Endothelial cell of umbilical vein (primary cell): ENCODE data around the gene CRISP3. TPM values are rescaled to one million over a fixed set of nuclear protein-coding genes. Genes with fewer than 3 reads are reported as not detected.

Experiments
- BruUV-seq: library from RNA; stranded (reverse); fragments of 400-500 nt; replicated peaks from 2 replicates; lab custom pipeline; 2021; lab: Mats Ljungman, UMichigan
- CTCF ChIA-PET: fragments of 300-600, 350-600 bp; sonication (Branson Sonifier 250); formaldehyde crosslinking; loops from one replicate; lab custom pipeline; 2021; ENCODE audit warnings: antibody characterized with exemption, inconsistent platforms; lab: Charles Lee
- POLR2A ChIA-PET: fragments of 300-600, 350-600 bp; sonication (Branson Sonifier 250); formaldehyde crosslinking; loops from one replicate; lab custom pipeline; 2021; ENCODE audit warnings: antibody characterized with exemption, inconsistent platforms; lab: Charles Lee
- DNase-seq: peaks from one replicate; pipeline ENCODE4 v3.0.0-alpha.2; 2011; ENCODE audit warnings: low read depth, low spot score
- FAIRE-seq: peaks from 2 replicates; lab custom pipeline; 2011; peaks lifted over from hg19 to GRCh38; lab: Jason Lieb, UNC
- H2AFZ ChIP-seq: 2 replicates; pipeline ENCODE4 v1.6.0; 2012; ENCODE audit warnings: low read depth, low read length, control low read depth, inconsistent platforms
- H3K27ac ChIP-seq: 2 replicates; pipeline ENCODE4 v1.5.1; 2011; ENCODE audit warnings: low read depth, mild to moderate bottlenecking, control low read depth, low read length, moderate library complexity; ENCODE audit not compliant: insufficient read depth
- H3K27me3 ChIP-seq, 2 experiments: 2 replicates each; pipeline versions ENCODE4 v1.6.0 to v1.6.1; 2011; ENCODE audit warnings: low read length in 2 of 2, mixed read lengths in 1 of 2; ENCODE audit not compliant: control insufficient read depth in 2 of 2, insufficient read depth in 2 of 2
- H3K36me3 ChIP-seq, 2 experiments: 2 replicates in 1 of 2; 3 replicates in 1 of 2; pipeline ENCODE4 v1.5.1; 2011; ENCODE audit warnings: low read length in 2 of 2, mild to moderate bottlenecking in 1 of 2, moderate library complexity in 1 of 2; ENCODE audit not compliant: control insufficient read depth in 2 of 2, insufficient read depth in 2 of 2; ENCODE audit errors: extremely low read depth in 1 of 2
- H3K4me1 ChIP-seq: 3 replicates; pipeline ENCODE4 v1.5.1; 2011; ENCODE audit warnings: mild to moderate bottlenecking, low read length; ENCODE audit not compliant: control insufficient read depth, insufficient read depth; ENCODE audit errors: extremely low read depth
- H3K4me2 ChIP-seq: 2 replicates; pipeline ENCODE4 v1.6.1; 2011; ENCODE audit warnings: low read length, control low read depth, mixed read lengths; ENCODE audit not compliant: insufficient read depth
- H3K4me3 ChIP-seq, 3 experiments: fragments of 200-600 bp in 1 of 3; sonication (generic), shearing (Covaris generic) in 1 of 3; replicated peaks in 1 of 3; 2 replicates each; pipeline ENCODE4 v1.5.1; 2011 to 2016; ENCODE audit warnings: control low read depth in 3 of 3, low read length in 3 of 3, mild to moderate bottlenecking in 2 of 3, inconsistent platforms in 1 of 3, low read depth in 1 of 3, moderate library complexity in 1 of 3; ENCODE audit not compliant: insufficient read depth in 1 of 3
- H3K79me2 ChIP-seq: 2 replicates; pipeline ENCODE4 v1.6.0; 2012; ENCODE audit warnings: low read length, inconsistent platforms; ENCODE audit not compliant: control insufficient read depth, insufficient read depth
- H3K9ac ChIP-seq: replicated peaks from 2 replicates; pipeline ENCODE3; 2011; ENCODE audit warnings: low read length, control low read depth; ENCODE audit not compliant: insufficient read depth; ENCODE audit errors: extremely low read depth
- H3K9me1 ChIP-seq: replicated peaks from 3 replicates; pipeline ENCODE4 v1.6.0; 2011; ENCODE audit warnings: mild to moderate bottlenecking, low read length; ENCODE audit not compliant: control insufficient read depth, insufficient read depth; ENCODE audit errors: extremely low read depth
- H3K9me3 ChIP-seq: replicated peaks from 2 replicates; pipeline ENCODE4 v1.5.1; 2012; ENCODE audit warnings: low read length, inconsistent platforms; ENCODE audit not compliant: control insufficient read depth, insufficient read depth
- H4K20me1 ChIP-seq: replicated peaks from 2 replicates; pipeline ENCODE3; 2011; ENCODE audit warnings: mild to moderate bottlenecking, low read length; ENCODE audit not compliant: control insufficient read depth, insufficient read depth; ENCODE audit errors: extremely low read depth
- CTCF ChIP-seq, 2 donors: IDR thresholded peaks; 1 replicate in 1 of 2; 2 replicates in 1 of 2; pipeline ENCODE4 v1.5.1; 2011; ENCODE audit warnings: low read length in 2 of 2, mild to moderate bottlenecking in 2 of 2, moderate library complexity in 2 of 2, control low read depth in 1 of 2, inconsistent platforms in 1 of 2, low read depth in 1 of 2; ENCODE audit not compliant: insufficient read depth in 1 of 2; ENCODE audit errors: extremely low read depth in 1 of 2
- EZH2 ChIP-seq: IDR thresholded peaks from 2 replicates; pipeline ENCODE4 v1.6.1; 2012; ENCODE audit warnings: borderline replicate concordance, low read depth, mild to moderate bottlenecking, moderate library complexity, low read length, inconsistent platforms; ENCODE audit not compliant: severe bottlenecking
- FOS ChIP-seq: IDR thresholded peaks from 2 replicates; pipeline ENCODE4 v1.6.1; 2011; ENCODE audit warnings: mild to moderate bottlenecking, low read length, moderate library complexity, borderline replicate concordance; ENCODE audit not compliant: insufficient read depth
- GATA2 ChIP-seq: IDR thresholded peaks from 2 replicates; pipeline ENCODE4 v1.7.0; 2011; ENCODE audit warnings: low read depth, mild to moderate bottlenecking, moderate library complexity, mixed read lengths, low read length; ENCODE audit not compliant: insufficient read length, insufficient read depth
- JUN ChIP-seq: IDR thresholded peaks from 2 replicates; pipeline ENCODE4 v1.6.1; 2011; ENCODE audit warnings: borderline replicate concordance, low read depth; ENCODE audit not compliant: insufficient read length, insufficient read depth
- MYC ChIP-seq: IDR thresholded peaks from one replicate; pipeline ENCODE4 v1.6.1; 2011; ENCODE audit warnings: mild to moderate bottlenecking, low read depth, low read length
- POLR2A ChIP-seq: IDR thresholded peaks from 2 replicates; pipeline ENCODE4 v1.6.1; 2012; ENCODE audit warnings: low read depth, mild to moderate bottlenecking, control low read depth, low read length
- POLR2AphosphoS5 ChIP-seq: IDR thresholded peaks from 2 replicates; pipeline ENCODE4 v1.6.1; 2012; ENCODE audit warnings: low read depth, mild to moderate bottlenecking, control low read depth, low read length, moderate library complexity; ENCODE audit not compliant: insufficient read depth
- dilution Hi-C: fragments of 300-500 bp; cut with MboI; formaldehyde crosslinking; loops from one replicate; pipeline ENCODE4 v1.15.0; 2019; ENCODE audit warnings: low sequenced_read_pairs; ENCODE audit not compliant: extremely low pct_ligation_motif_present
- intact Hi-C: fragments of 100-400 bp; cut with micrococcal nuclease; formaldehyde crosslinking; loops from one replicate; pipeline ENCODE4 v1.10.0; 2022
- polyA plus RNA-seq, 4 experiments: library from polyadenylated mRNA; depleted of rRNA in 3 of 4; stranded (reverse) in 3 of 4; unstranded in 1 of 4; fragments of >200 nt; gene quantifications; 2 replicates each; pipeline versions ENCODE4 v1.2.1 to v1.2.3, GENCODE V29; 2011 to 2012; ENCODE audit warnings: missing spikeins in 1 of 4
- total RNA-seq: library from RNA; stranded (reverse); gene quantifications from 2 replicates; pipeline ENCODE4 v1.2.3, GENCODE V29; 2021
- TF ChIP-seq, protein P1 (sequence below): IDR thresholded peaks from 2 replicates; pipeline ENCODE4 v1.6.1; 2011; ENCODE audit not compliant: insufficient read depth, insufficient read length

Gene CRISP3
- total and polyA plus RNA-seq, 2 donors (not counting 3 experiments of a cell fraction or from before 2014, with no cell fraction given) = not detected

DNA sequence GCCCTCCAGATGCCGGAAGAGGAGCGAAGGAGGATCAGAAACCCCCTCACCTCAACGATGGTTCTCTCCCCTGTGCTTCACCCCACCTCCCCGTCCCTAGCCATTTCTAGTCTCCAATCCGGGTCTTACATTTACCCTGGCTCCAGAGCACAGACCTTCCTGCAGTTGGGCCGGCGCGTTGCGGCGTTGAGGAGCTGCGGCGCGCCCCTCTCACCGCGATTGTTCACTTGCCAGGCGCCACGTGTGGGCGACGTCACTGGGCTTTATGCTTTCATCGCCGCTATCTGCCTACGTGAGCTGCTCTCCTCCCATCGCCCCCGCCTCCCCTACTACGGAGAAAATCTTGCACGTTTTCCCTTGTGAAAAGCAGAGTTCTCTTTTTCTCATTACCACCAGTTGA lies 30.8 kb downstream of the CRISP3 start, which contains the start of gene CRISP2:
Gene CRISP2 (minus strand): TSS at position 198 of the 400 bp plus-strand sequence. CDS start 4,347 bp downstream, outside the sequence.
- no peaks in the 10 kb centered on the region for H3K9me3 ChIP-seq
- H3K79me2 ChIP-seq = no peaks in the 10 kb centered on the region
- intact Hi-C loops = no loop called here
- DNase-seq = no peak
- no peak within 1 kb of the TSS for H3K4me2 ChIP-seq
- dilution Hi-C loops = no loop called here
- FAIRE-seq = no peak
- no peaks in the 10 kb centered on the region for H3K9me1 ChIP-seq
- H3K4me3 ChIP-seq = no peak within 1 kb of the TSS
- no peaks in the 10 kb centered on the region for H3K4me1 ChIP-seq
- H3K27me3 ChIP-seq = no peaks in the 10 kb centered on the region
- BruUV-seq = no TSS peak
- H4K20me1 ChIP-seq = no peaks in the 10 kb centered on the region
- ChIA-PET POLR2A (no interaction called here), CTCF (no interaction called here)
- no peak within 1 kb of the TSS for H3K27ac ChIP-seq
- H3K36me3 ChIP-seq = no peaks in the 10 kb centered on the region
- TF ChIP-seq EZH2 = no peak
- TF ChIP-seq CTCF (IDR thresholded peaks at IDR 0.05; ENCODE audit: extremely low read depth in 1 of 2, insufficient read depth in 1 of 2, low read depth in 1 of 2, low read length in 2 of 2) = no peak
- H2AFZ ChIP-seq = no peak within 1 kb of the TSS
- H3K9ac ChIP-seq = no peak within 1 kb of the TSS

DNA sequence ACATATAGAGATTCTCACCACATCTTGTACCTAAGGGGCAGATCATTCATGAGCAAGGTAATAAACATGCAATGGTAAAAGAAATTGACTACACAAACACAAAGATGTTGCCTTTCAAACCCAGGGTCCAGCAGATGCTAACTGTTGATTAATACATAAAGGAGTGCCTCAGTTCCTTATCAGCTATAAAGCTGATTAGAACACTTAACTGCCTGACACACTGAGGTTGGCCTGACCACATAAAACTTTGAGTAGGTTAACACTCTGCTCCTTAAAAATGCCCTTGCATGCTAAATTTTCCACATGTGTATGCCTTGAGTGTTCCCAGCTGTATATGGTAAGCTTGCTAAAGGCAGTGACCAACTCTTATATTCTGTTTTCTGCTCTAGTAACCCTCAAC lies 45.7 kb downstream of the CRISP3 start:
- no peak for TF ChIP-seq POLR2A
- no peak for TF ChIP-seq CTCF (IDR thresholded peaks at IDR 0.05; ENCODE audit: extremely low read depth in 1 of 2, insufficient read depth in 1 of 2, low read depth in 1 of 2, low read length in 2 of 2)
- TF ChIP-seq JUN = no peak
- TF ChIP-seq GATA2 = no peak
- no peak for TF ChIP-seq POLR2AphosphoS5
- TF ChIP-seq, protein P1, sequence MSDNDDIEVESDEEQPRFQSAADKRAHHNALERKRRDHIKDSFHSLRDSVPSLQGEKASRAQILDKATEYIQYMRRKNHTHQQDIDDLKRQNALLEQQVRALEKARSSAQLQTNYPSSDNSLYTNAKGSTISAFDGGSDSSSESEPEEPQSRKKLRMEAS = no peak
- no peak for TF ChIP-seq MYC
- TF ChIP-seq EZH2 = no peak
- TF ChIP-seq FOS = no peak
- Histone ChIP-seq H3K36me3 (no peaks in the 10 kb centered on the region), H4K20me1 (no peaks in the 10 kb centered on the region), H2AFZ (no peak overlapping the region), H3K9me1 (no peaks in the 10 kb centered on the region), H3K79me2 (no peaks in the 10 kb centered on the region), H3K4me1 (no peaks in the 10 kb centered on the region), H3K27me3 (no peaks in the 10 kb centered on the region), H3K4me2 (no peak overlapping the region), H3K9me3 (peaks cover 2% of the 10 kb centered on the region), H3K9ac (no peak overlapping the region), H3K4me3 (no peak overlapping the region), H3K27ac (no peak overlapping the region)
- dilution Hi-C loops = no loop called here
- BruUV-seq = no TSS peak
- intact Hi-C loops = no loop called here
- CTCF ChIA-PET = no interaction called here
- POLR2A ChIA-PET = no interaction called here
- FAIRE-seq = no peak
- DNase-seq = no peak
